Measurements from ENCODE around the gene TMEM132D.

DNA sequence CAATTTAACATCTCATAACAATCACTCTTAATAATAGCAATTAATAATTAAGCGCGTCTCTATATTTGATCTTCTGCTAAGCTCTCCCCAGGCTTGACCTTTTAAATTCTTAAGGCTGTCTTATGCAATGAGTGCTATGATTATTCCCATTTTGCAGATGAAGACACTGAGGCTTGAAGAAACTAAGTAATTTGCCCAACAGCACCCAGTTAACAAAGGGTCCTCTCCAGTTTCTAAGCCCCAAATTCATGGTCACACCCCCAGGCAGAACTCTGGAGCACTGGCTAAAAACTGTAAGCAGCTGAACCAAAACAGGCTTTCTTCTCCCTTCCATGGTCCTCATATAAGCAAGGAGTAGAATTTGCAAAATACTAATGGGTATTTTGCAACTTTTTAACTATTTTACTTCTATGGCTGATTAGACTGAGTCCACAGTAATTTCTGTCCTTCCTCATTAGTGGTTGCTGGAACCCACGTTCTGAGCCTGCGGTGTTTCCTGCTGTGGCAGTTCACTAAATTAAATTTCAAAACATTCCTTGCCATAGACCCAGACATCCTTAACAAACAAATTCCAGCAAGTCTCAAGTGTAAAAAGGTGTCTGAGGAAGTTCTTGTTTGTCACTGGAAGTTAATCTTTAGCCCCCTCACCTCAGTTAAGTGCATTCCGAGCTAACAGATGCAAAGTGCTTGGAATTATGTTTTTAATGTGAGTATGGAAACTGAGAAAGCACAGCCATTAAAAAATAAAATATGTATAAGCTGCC is 76.5 kb downstream of the TMEM132D start:
- TF ChIP-seq, protein P1, sequence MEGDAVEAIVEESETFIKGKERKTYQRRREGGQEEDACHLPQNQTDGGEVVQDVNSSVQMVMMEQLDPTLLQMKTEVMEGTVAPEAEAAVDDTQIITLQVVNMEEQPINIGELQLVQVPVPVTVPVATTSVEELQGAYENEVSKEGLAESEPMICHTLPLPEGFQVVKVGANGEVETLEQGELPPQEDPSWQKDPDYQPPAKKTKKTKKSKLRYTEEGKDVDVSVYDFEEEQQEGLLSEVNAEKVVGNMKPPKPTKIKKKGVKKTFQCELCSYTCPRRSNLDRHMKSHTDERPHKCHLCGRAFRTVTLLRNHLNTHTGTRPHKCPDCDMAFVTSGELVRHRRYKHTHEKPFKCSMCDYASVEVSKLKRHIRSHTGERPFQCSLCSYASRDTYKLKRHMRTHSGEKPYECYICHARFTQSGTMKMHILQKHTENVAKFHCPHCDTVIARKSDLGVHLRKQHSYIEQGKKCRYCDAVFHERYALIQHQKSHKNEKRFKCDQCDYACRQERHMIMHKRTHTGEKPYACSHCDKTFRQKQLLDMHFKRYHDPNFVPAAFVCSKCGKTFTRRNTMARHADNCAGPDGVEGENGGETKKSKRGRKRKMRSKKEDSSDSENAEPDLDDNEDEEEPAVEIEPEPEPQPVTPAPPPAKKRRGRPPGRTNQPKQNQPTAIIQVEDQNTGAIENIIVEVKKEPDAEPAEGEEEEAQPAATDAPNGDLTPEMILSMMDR (IDR thresholded peaks at IDR 0.05; ENCODE audit: poor library complexity) = no peak
- TF ChIP-seq EZH2 (IDR thresholded peaks at IDR 0.05; ENCODE audit: borderline replicate concordance) (no peak), EZH2phosphoT487 (IDR thresholded peaks at IDR 0.05; ENCODE audit: low read depth, severe bottlenecking, unreplicated experiment) (no peak)
